Measurements from ENCODE around the gene RIMBP2.

GRCh38 chr12:130764475-130765185 is 48.5 kb upstream of the RIMBP2 start:
- TF ChIP-seq CTCF (conservative IDR thresholded peaks at IDR 0.05; ENCODE audit: low read depth in 2 of 2): no peak
- TF ChIP-seq EZH2phosphoT487 (IDR thresholded peaks at IDR 0.05; ENCODE audit: unreplicated experiment): no peak
- TF ChIP-seq REST (IDR thresholded peaks at IDR 0.05; ENCODE audit: unreplicated experiment): no peak
- no peak for TF ChIP-seq JUNB (IDR thresholded peaks at IDR 0.05; ENCODE audit: unreplicated experiment)
- no peak for TF ChIP-seq STAT1 (IDR thresholded peaks at IDR 0.05; ENCODE audit: unreplicated experiment)
- no peak for TF ChIP-seq POLR2AphosphoS5 (IDR thresholded peaks at IDR 0.05; ENCODE audit: low read depth)
- no peak for TF ChIP-seq EZH2 (IDR thresholded peaks at IDR 0.05; ENCODE audit: low read depth, unreplicated experiment)
- TF ChIP-seq ZNF331 (CRISPR knock-in tag; IDR thresholded peaks at IDR 0.05; ENCODE audit: low read depth): no peak
- TF ChIP-seq NANOG (IDR thresholded peaks at IDR 0.05; ENCODE audit: borderline replicate concordance): no peak
- TF ChIP-seq ZNF114 (CRISPR knock-in tag; IDR thresholded peaks at IDR 0.05): no peak
- TF ChIP-seq CREB1 (CRISPR knock-in tag; IDR thresholded peaks at IDR 0.05; ENCODE audit: low read depth): peak; percentile 92
